Dendritic cell treated with granulocyte-macrophage colony-stimulating factor and Interleukin-4, amounts not matched to agents 40 ng/mL and 50 ng/mL, for 4 days (primary cell): ENCODE measurements around the gene IRF6.

ENCODE experiments used
- H3K27ac Mint-ChIP-seq: one replicate; pipeline ENCODE4 v1.8.0; 2022; ENCODE audit warnings: mild to moderate bottlenecking, mixed read lengths
- H3K27me3 Mint-ChIP-seq: one replicate; pipeline ENCODE4 v1.8.0; 2022; ENCODE audit warnings: mild to moderate bottlenecking, mixed read lengths
- H3K36me3 Mint-ChIP-seq: one replicate; pipeline ENCODE4 v1.8.0; 2022; ENCODE audit warnings: low read depth, mixed read lengths
- H3K4me1 Mint-ChIP-seq: one replicate; pipeline ENCODE4 v1.8.0; 2022; ENCODE audit warnings: low read depth, mixed read lengths
- H3K4me3 Mint-ChIP-seq: one replicate; pipeline ENCODE4 v1.8.0; 2022; ENCODE audit warnings: mild to moderate bottlenecking, moderate library complexity, mixed read lengths
- H3K9me3 Mint-ChIP-seq: one replicate; pipeline ENCODE4 v1.8.0; 2022; ENCODE audit warnings: mixed read lengths
- intact Hi-C: fragments of 100-400 bp; cut with micrococcal nuclease; formaldehyde crosslinking; loops from one replicate; pipeline ENCODE4 v1.15.0; 2022

Gene IRF6

GRCh38 chr1:209752890-209753289 is 53.1 kb downstream of the IRF6 start:
- H3K4me1 Mint-ChIP-seq = peaks cover 79% of the 10 kb centered on the region
- no peaks in the 10 kb centered on the region for H3K27me3 Mint-ChIP-seq
- intact Hi-C loops = no loop called here
- H3K9me3 Mint-ChIP-seq = no peaks in the 10 kb centered on the region
- no peak overlapping the region for H3K27ac Mint-ChIP-seq
- H3K4me3 Mint-ChIP-seq = no peak overlapping the region
- no peaks in the 10 kb centered on the region for H3K36me3 Mint-ChIP-seq

- Mint-ChIP-seq H3K36me3 (no peaks in the 10 kb centered on the region), H3K4me1 (peaks cover 75% of the 10 kb centered on the region), H3K4me3 (no peak overlapping the region), H3K27ac (peak overlapping the region; percentile 73), H3K9me3 (no peaks in the 10 kb centered on the region), H3K27me3 (no peaks in the 10 kb centered on the region)
- intact Hi-C loops = no loop called here
Observed at GRCh38 chr1:209751627-209752231, 54.2 kb downstream of the IRF6 start.

- Mint-ChIP-seq H3K36me3 (no peaks in the 10 kb centered on the region), H3K9me3 (no peaks in the 10 kb centered on the region), H3K4me1 (peaks cover 62% of the 10 kb centered on the region), H3K27me3 (no peaks in the 10 kb centered on the region), H3K4me3 (no peak overlapping the region), H3K27ac (no peak overlapping the region)
- intact Hi-C loops = loop anchor here (5.0 kb wide), 1 partner anchor 97 kb away; the partner anchor contains the start of gene LAMB3
Observed at GRCh38 chr1:209749670-209750323, 56.1 kb downstream of the IRF6 start.

- H3K27me3 Mint-ChIP-seq = no peaks in the 10 kb centered on the region
- no peaks in the 10 kb centered on the region for H3K36me3 Mint-ChIP-seq
- no peaks in the 10 kb centered on the region for H3K9me3 Mint-ChIP-seq
- H3K4me3 Mint-ChIP-seq = no peak overlapping the region
- peaks cover 63% of the 10 kb centered on the region for H3K4me1 Mint-ChIP-seq
- intact Hi-C loops = loop anchor here (5.0 kb wide), 1 partner anchor 97 kb away; the partner anchor contains the start of gene LAMB3
- no peak overlapping the region for H3K27ac Mint-ChIP-seq
Observed at GRCh38 chr1:209749205-209749604, 56.7 kb downstream of the IRF6 start.

- H3K27me3 Mint-ChIP-seq = no peaks in the 10 kb centered on the region
- intact Hi-C loops = loop anchor here (5.0 kb wide), 1 partner anchor 96 kb away; the partner anchor contains the start of gene LAMB3
Observed at GRCh38 chr1:209748620-209749019, 57.3 kb downstream of the IRF6 start.

GRCh38 chr1:209747580-209748262 is 58.2 kb downstream of the IRF6 start:
- intact Hi-C loops = loop anchor here (1.0 to 5.0 kb wide), 4 partner anchors 54 to 171 kb away; partner anchors contain the start of gene LAMB3
- Mint-ChIP-seq H3K27ac (peak overlapping the region; percentile 77), H3K27me3 (no peaks in the 10 kb centered on the region), H3K4me3 (peak overlapping the region; percentile 80), H3K9me3 (no peaks in the 10 kb centered on the region), H3K4me1 (peaks cover 73% of the 10 kb centered on the region), H3K36me3 (no peaks in the 10 kb centered on the region)

More at GRCh38 chr1:209748620-209749019, 57.3 kb downstream of the IRF6 start:
- H3K27ac Mint-ChIP-seq = peak overlapping the region; percentile 77
- no peaks in the 10 kb centered on the region for H3K36me3 Mint-ChIP-seq
- no peaks in the 10 kb centered on the region for H3K9me3 Mint-ChIP-seq
- H3K4me1 Mint-ChIP-seq = peaks cover 64% of the 10 kb centered on the region
- H3K4me3 Mint-ChIP-seq = no peak overlapping the region

GRCh38 chr1:209746451-209747165 is 59.3 kb downstream of the IRF6 start:
- no peak overlapping the region for H3K4me3 Mint-ChIP-seq
- H3K36me3 Mint-ChIP-seq = no peaks in the 10 kb centered on the region
- no peaks in the 10 kb centered on the region for H3K9me3 Mint-ChIP-seq
- intact Hi-C loops = loop anchor here (1.0 to 5.0 kb wide), 4 partner anchors 53 to 170 kb away; partner anchors contain the start of gene LAMB3
- no peaks in the 10 kb centered on the region for H3K27me3 Mint-ChIP-seq
- H3K4me1 Mint-ChIP-seq = peaks cover 71% of the 10 kb centered on the region
- H3K27ac Mint-ChIP-seq = no peak overlapping the region

- no peaks in the 10 kb centered on the region for H3K27me3 Mint-ChIP-seq
- no peaks in the 10 kb centered on the region for H3K9me3 Mint-ChIP-seq
- no peak overlapping the region for H3K4me3 Mint-ChIP-seq
- intact Hi-C loops = no loop called here
- H3K4me1 Mint-ChIP-seq = peaks cover 64% of the 10 kb centered on the region
- no peaks in the 10 kb centered on the region for H3K36me3 Mint-ChIP-seq
- H3K27ac Mint-ChIP-seq = peak overlapping the region; percentile 47
Observed at GRCh38 chr1:209743145-209743482, 62.8 kb downstream of the IRF6 start.

GRCh38 chr1:209742409-209743144 is 63.4 kb downstream of the IRF6 start:
- H3K27me3 Mint-ChIP-seq = no peaks in the 10 kb centered on the region
- peaks cover 64% of the 10 kb centered on the region for H3K4me1 Mint-ChIP-seq
- intact Hi-C loops = no loop called here
- H3K36me3 Mint-ChIP-seq = no peaks in the 10 kb centered on the region
- no peak overlapping the region for H3K27ac Mint-ChIP-seq
- no peak overlapping the region for H3K4me3 Mint-ChIP-seq
- no peaks in the 10 kb centered on the region for H3K9me3 Mint-ChIP-seq

- no peaks in the 10 kb centered on the region for H3K27me3 Mint-ChIP-seq
- H3K4me1 Mint-ChIP-seq = peaks cover 67% of the 10 kb centered on the region
- H3K27ac Mint-ChIP-seq = peak overlapping the region; percentile 56
Observed at GRCh38 chr1:209741889-209742288, 64.1 kb downstream of the IRF6 start.

GRCh38 chr1:209741193-209741592 is 64.7 kb downstream of the IRF6 start:
- H3K9me3 Mint-ChIP-seq = no peaks in the 10 kb centered on the region
- peaks cover 67% of the 10 kb centered on the region for H3K4me1 Mint-ChIP-seq
- H3K27me3 Mint-ChIP-seq = no peaks in the 10 kb centered on the region
- intact Hi-C loops = no loop called here
- no peak overlapping the region for H3K4me3 Mint-ChIP-seq
- H3K27ac Mint-ChIP-seq = peak overlapping the region; percentile 56
- no peaks in the 10 kb centered on the region for H3K36me3 Mint-ChIP-seq

More at GRCh38 chr1:209741889-209742288, 64.1 kb downstream of the IRF6 start:
- H3K9me3 Mint-ChIP-seq = no peaks in the 10 kb centered on the region
- intact Hi-C loops = no loop called here
- no peak overlapping the region for H3K4me3 Mint-ChIP-seq
- H3K36me3 Mint-ChIP-seq = no peaks in the 10 kb centered on the region

- H3K4me1 Mint-ChIP-seq = peaks cover 80% of the 10 kb centered on the region
- H3K4me3 Mint-ChIP-seq = no peak overlapping the region
- intact Hi-C loops = no loop called here
- H3K27ac Mint-ChIP-seq = peak overlapping the region; percentile 87
- H3K9me3 Mint-ChIP-seq = no peaks in the 10 kb centered on the region
- H3K27me3 Mint-ChIP-seq = no peaks in the 10 kb centered on the region
- H3K36me3 Mint-ChIP-seq = no peaks in the 10 kb centered on the region
Observed at GRCh38 chr1:209738270-209738669, 67.7 kb downstream of the IRF6 start.

GRCh38 chr1:209737118-209737505 is 68.8 kb downstream of the IRF6 start:
- Mint-ChIP-seq H3K27ac (peak overlapping the region; percentile 87), H3K36me3 (no peaks in the 10 kb centered on the region), H3K4me3 (no peak overlapping the region), H3K27me3 (no peaks in the 10 kb centered on the region), H3K4me1 (peaks cover 78% of the 10 kb centered on the region), H3K9me3 (no peaks in the 10 kb centered on the region)
- intact Hi-C loops = no loop called here
